NCI-H128 (cell line): ENCODE measurements around the gene LRRC25.

Experiments used
- DNase-seq: peaks from one replicate; lab custom pipeline; 2025; ENCODE audit not compliant: unreplicated experiment; lab: John Stamatoyannopoulos, UW

Gene LRRC25

GRCh38 chr19:18397242-18398202, at the start of gene LRRC25:
LRRC25 (minus strand) TSS chr19:18397622; CDS start chr19:18396963, 659 bp downstream.
- no peak for DNase-seq

- no peak for DNase-seq
Observed at GRCh38 chr19:18446811-18447359, 49.5 kb upstream of the LRRC25 start.

DNA sequence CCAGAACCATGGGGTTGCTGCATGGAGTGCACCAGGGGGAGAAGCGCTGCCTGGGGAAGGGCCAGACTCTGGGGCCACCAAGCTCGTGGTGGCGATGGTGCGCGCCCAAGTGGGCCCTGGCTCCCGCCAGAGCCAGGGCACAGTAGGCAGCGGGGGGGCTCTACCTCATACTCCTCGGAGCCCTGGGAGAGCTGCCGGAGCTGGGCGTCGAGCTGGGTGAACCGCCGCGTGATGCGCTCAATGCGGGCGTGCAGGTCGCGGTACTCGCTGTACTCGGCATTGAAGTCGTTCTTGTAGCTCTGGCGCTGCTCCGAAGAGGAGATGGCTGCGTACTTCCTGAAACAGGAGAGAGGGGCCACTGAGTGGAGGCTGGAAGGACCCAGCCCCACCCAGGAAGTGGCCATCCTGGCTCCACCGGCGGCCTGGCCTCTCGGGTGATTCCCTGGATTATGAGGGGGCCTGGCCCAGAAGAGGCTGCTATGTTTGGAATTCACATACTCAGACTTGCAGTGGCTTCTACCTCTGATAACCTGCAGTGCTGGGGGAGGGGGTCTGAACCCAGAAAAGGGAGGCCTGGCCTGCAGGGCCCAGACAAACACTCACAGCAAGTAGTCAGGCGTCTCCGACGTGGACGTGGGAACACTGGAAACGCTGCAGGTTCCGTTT, 48.9 kb upstream of the LRRC25 start:
- DNase-seq: no peak

- no peak for DNase-seq
Observed at GRCh38 chr19:18445262-18445948, 48.0 kb upstream of the LRRC25 start.

GRCh38 chr19:18444513-18444912, 47.1 kb upstream of the LRRC25 start:
- DNase-seq: no peak

DNA sequence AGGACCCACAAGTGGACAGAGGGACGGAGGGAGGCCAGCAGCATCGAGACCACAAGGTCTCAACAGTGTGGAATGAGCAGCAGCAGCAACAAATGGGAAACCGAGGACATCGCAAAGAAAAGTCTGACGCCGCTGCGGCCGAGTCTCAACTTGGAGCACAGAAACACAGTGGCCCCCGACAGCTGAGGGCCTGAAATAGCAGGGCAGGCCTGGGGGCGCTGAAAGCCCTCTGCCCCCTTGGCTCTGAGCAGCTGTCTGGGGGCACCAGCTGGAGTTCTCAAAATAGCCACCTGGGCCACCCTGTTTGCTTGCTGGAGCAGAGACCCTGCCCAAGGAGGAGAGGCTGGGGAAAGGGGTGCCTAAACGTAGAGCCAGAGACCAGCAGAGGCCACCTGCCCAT, 46.4 kb upstream of the LRRC25 start:
- no peak for DNase-seq

GRCh38 chr19:18443406-18443805, 46.0 kb upstream of the LRRC25 start:
- DNase-seq: no peak

GRCh38 chr19:18442941-18443340, 45.5 kb upstream of the LRRC25 start:
- DNase-seq: no peak

GRCh38 chr19:18441804-18442788, 44.7 kb upstream of the LRRC25 start:
- no peak for DNase-seq

DNA sequence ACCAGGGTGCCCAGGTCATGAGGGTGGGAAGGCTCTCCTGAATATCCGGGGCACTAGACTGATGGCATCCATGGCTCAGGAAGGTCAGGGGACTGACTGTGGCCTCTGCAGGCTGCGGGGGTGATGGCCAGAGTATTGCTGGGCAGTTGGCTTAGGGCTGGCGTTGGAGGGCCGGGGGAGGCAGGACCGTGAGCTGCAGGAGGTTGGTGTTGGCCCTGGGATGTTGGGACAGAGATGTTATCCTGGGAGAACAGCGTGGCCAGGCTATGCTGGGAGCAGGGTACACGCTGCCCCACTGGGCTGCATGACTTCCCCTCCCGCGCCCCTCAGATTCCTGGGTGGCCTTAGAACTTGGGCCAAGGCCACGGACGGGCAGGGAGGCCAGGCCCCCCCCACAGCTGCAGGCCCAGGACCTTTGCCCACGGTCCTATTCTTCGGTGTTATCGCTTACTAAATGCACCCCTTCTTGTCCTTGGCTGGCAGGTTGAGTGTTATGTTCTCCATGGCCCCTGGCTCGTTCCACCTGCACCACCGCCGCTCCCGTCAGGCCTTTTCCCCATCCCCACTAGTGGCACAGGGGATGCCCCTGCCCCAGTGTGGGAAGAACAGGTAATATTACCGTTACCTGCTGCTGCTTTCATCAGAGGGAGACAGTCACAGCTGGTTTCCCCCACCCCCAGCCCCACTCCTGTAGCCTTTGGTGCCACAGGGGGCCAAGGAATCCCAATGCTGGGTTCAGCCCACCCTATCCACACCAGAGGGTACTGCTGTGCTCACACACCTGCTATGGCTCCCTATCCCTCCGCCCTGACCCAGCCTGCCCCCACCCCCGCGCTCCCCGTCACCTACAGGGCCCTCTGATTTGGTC, 43.7 kb upstream of the LRRC25 start:
- no peak for DNase-seq

GRCh38 chr19:18440415-18440877, 43.0 kb upstream of the LRRC25 start:
- DNase-seq: no peak

GRCh38 chr19:18439910-18440237, 42.5 kb upstream of the LRRC25 start:
- no peak for DNase-seq

GRCh38 chr19:18439025-18439909, 41.8 kb upstream of the LRRC25 start:
- DNase-seq: no peak

- no peak for DNase-seq
Observed at GRCh38 chr19:18438331-18439024, 41.1 kb upstream of the LRRC25 start.

GRCh38 chr19:18437491-18438330, 40.3 kb upstream of the LRRC25 start, which contains the start of gene ISYNA1:
ISYNA1 (minus strand) TSS chr19:18438133; CDS start chr19:18437979, 154 bp downstream.
- no peak for DNase-seq

GRCh38 chr19:18436671-18437490, 39.5 kb upstream of the LRRC25 start:
- peak; percentile 31 for DNase-seq
